Neural cell (in vitro differentiated cells): ENCODE data around the gene TKFC. TPM values are rescaled to one million over a fixed set of nuclear protein-coding genes. Genes with fewer than 3 reads are reported as not detected.

ENCODE experiments used
- H2AFZ ChIP-seq: fragments of 200-600, 300-800 bp; sonication (generic), shearing (Covaris generic); 2 replicates; pipeline ENCODE4 v1.6.0; 2014; ENCODE audit warnings: low read depth, mild to moderate bottlenecking, antibody characterized with exemption, low read length, moderate library complexity
- H3F3A ChIP-seq: fragments of 200-600 bp; shearing (Covaris generic); 2 replicates; pipeline ENCODE4 v1.6.1; 2016; ENCODE audit warnings: mild to moderate bottlenecking, moderate library complexity, mixed read lengths, antibody characterized with exemption, low read length; ENCODE audit not compliant: insufficient read depth, poor library complexity, severe bottlenecking
- H3K27ac ChIP-seq: fragments of 200-600, 300-800 bp; sonication (generic), shearing (Covaris generic); 2 replicates; pipeline ENCODE4 v1.5.1; 2014; ENCODE audit warnings: mild to moderate bottlenecking, low read length, moderate library complexity
- H3K27me3 ChIP-seq: fragments of 300-800, 200-600 bp; sonication (generic), shearing (Covaris generic); 2 replicates; pipeline ENCODE4 v1.6.0; 2014; ENCODE audit warnings: mild to moderate bottlenecking, low read depth, low read length, moderate library complexity; ENCODE audit not compliant: insufficient read depth
- H3K36me3 ChIP-seq: fragments of 300-800, 200-600 bp; sonication (generic), shearing (Covaris generic); 2 replicates; pipeline ENCODE4 v1.5.1; 2014; ENCODE audit warnings: mild to moderate bottlenecking, antibody characterized with exemption, low read length, moderate library complexity; ENCODE audit not compliant: insufficient read depth
- H3K4me2 ChIP-seq: fragments of 300-800, 200-600 bp; sonication (generic), shearing (Covaris generic); 2 replicates; pipeline ENCODE4 v1.6.0; 2014; ENCODE audit warnings: mild to moderate bottlenecking, low read length
- H3K4me3 ChIP-seq: fragments of 300-800, 200-600 bp; sonication (generic), shearing (Covaris generic); 2 replicates; pipeline ENCODE4 v1.5.1; 2014; ENCODE audit warnings: mild to moderate bottlenecking, low read length, moderate library complexity
- H3K79me2 ChIP-seq: fragments of 200-600 bp; shearing (Covaris generic); replicated peaks from 2 replicates; pipeline ENCODE4 v1.6.0; 2014; ENCODE audit warnings: mild to moderate bottlenecking, low read length, moderate library complexity; ENCODE audit not compliant: insufficient read depth
- H3K9ac ChIP-seq: fragments of 300-800, 200-600 bp; sonication (generic), shearing (Covaris generic); 2 replicates; pipeline ENCODE4 v1.6.1; 2016; ENCODE audit warnings: mild to moderate bottlenecking, low read length, mixed read lengths
- H3K9me2 ChIP-seq: fragments of 200-600 bp; shearing (Covaris generic); 2 replicates; pipeline ENCODE4 v1.6.1; 2016; ENCODE audit warnings: mild to moderate bottlenecking, low read length, mixed read lengths; ENCODE audit not compliant: insufficient read depth
- H3K9me3 ChIP-seq: fragments of 200-600, 300-800 bp; sonication (generic), shearing (Covaris generic); 2 replicates; pipeline ENCODE4 v1.6.1; 2016; ENCODE audit warnings: mild to moderate bottlenecking, mixed run types, low read length, moderate library complexity, mixed read lengths
- H4K20me1 ChIP-seq: fragments of 200-600 bp; shearing (Covaris generic); 2 replicates; pipeline ENCODE4 v1.6.1; 2016; ENCODE audit warnings: mild to moderate bottlenecking, mixed run types; ENCODE audit not compliant: insufficient read depth
- CTCF ChIP-seq: fragments of 450-650 bp; IDR thresholded peaks from 2 replicates; pipeline ENCODE4 v1.5.1; 2014; ENCODE audit warnings: antibody characterized with exemption, mild to moderate bottlenecking, moderate library complexity; ENCODE audit not compliant: poor library complexity, severe bottlenecking
- EZH2 ChIP-seq: fragments of 200-600, 300-800 bp; shearing (Covaris generic), sonication (generic); IDR thresholded peaks from 2 replicates; pipeline ENCODE4 v1.6.1; 2014; ENCODE audit warnings: antibody characterized with exemption, low read length, borderline replicate concordance, mild to moderate bottlenecking; ENCODE audit not compliant: insufficient read depth, poor library complexity, severe bottlenecking
- MXI1 ChIP-seq: fragments of 450-650 bp; conservative IDR thresholded peaks from 2 replicates; pipeline ENCODE4 v1.6.1; 2014; ENCODE audit warnings: antibody characterized with exemption, mild to moderate bottlenecking; ENCODE audit not compliant: poor library complexity, severe bottlenecking
- POLR2AphosphoS5 ChIP-seq: IDR thresholded peaks from 2 replicates; pipeline ENCODE4 v1.6.1; 2012
- RAD21 ChIP-seq: fragments of 450-650 bp; conservative IDR thresholded peaks from 2 replicates; pipeline ENCODE4 v1.6.1; 2014; ENCODE audit warnings: antibody characterized with exemption, mild to moderate bottlenecking, moderate library complexity
- REST ChIP-seq: IDR thresholded peaks from 2 replicates; pipeline ENCODE4 v1.6.1; 2012; ENCODE audit warnings: borderline replicate concordance
- SMC3 ChIP-seq: fragments of 450-650 bp; conservative IDR thresholded peaks from 2 replicates; pipeline ENCODE4 v1.6.1; 2014; ENCODE audit warnings: antibody characterized with exemption, mild to moderate bottlenecking, moderate library complexity; ENCODE audit not compliant: poor library complexity
- TAF1 ChIP-seq: IDR thresholded peaks from 2 replicates; pipeline ENCODE4 v1.6.1; 2012; ENCODE audit warnings: low read depth
- polyA plus RNA-seq: library from polyadenylated mRNA; depleted of rRNA; stranded (reverse); fragments of >200 nt; gene quantifications from 2 replicates; pipeline ENCODE4 v1.2.3, GENCODE V29; 2014

Gene TKFC
- polyA plus RNA-seq, 1 donor from 2014 or later: 46.0 TPM

DNA sequence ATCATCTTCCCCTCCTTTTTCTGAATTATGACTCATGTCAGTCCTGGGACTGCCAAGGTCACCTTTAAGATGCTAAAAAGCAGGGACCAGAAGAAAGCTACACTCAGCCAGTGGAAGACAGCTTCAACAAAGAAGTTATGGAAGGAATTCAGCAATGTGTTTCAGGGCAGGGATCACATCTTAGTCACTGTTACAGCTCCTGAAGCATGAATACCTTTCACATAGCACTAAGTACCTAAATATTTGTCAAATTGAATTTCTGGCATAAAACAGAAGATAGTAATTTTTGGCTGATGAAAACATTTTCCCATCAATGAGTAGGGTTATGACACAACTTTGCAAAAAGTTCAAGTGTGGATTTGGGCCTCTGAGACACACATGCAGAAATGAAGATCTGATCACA lies 5.4 kb upstream of the TKFC start:
- Histone ChIP-seq H3K79me2 (peaks cover 56% of the 10 kb centered on the region), H3K36me3 (peaks cover 2% of the 10 kb centered on the region), H4K20me1 (no peaks in the 10 kb centered on the region), H3K9me2 (no peaks in the 10 kb centered on the region), H3K27ac (no peak overlapping the region), H3F3A (no peaks in the 10 kb centered on the region), H3K9me3 (no peaks in the 10 kb centered on the region), H2AFZ (no peak overlapping the region), H3K4me2 (no peak overlapping the region), H3K4me3 (no peak overlapping the region), H3K27me3 (no peaks in the 10 kb centered on the region), H3K9ac (no peak overlapping the region)
- TF ChIP-seq POLR2AphosphoS5: no peak
- TF ChIP-seq EZH2: no peak
- no peak for TF ChIP-seq RAD21
- TF ChIP-seq REST: no peak
- TF ChIP-seq SMC3: no peak

DNA sequence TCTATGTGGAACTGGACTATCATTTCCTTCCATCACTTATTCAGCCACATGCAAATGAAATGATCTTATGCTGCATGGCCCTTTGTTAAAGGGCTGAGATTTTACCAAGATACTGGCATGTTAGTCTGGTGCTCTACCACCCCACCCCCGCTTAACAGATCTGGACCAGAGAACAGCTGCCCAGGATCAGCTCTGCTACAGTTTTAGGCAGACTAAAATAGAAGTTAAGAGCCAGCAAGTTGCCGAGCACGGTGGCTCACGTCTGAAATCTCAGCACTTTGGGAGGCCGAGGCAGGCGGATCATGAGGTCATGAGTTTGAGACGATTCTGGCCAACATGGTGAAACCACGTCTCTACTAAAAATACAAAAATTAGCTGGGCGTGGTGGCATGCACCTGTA lies 4.7 kb upstream of the TKFC start:
- H4K20me1 ChIP-seq: no peaks in the 10 kb centered on the region
- H3K4me3 ChIP-seq: no peak overlapping the region
- H3K9ac ChIP-seq: no peak overlapping the region
- no peak overlapping the region for H3K27ac ChIP-seq
- no peak for TF ChIP-seq SMC3
- no peak for TF ChIP-seq TAF1
- H3K4me2 ChIP-seq: no peak overlapping the region
- no peaks in the 10 kb centered on the region for H3K36me3 ChIP-seq
- H3K9me3 ChIP-seq: no peaks in the 10 kb centered on the region
- H3F3A ChIP-seq: no peaks in the 10 kb centered on the region
- H3K79me2 ChIP-seq: peaks cover 58% of the 10 kb centered on the region
- H2AFZ ChIP-seq: no peak overlapping the region
- H3K9me2 ChIP-seq: no peaks in the 10 kb centered on the region
- H3K27me3 ChIP-seq: no peaks in the 10 kb centered on the region

- Histone ChIP-seq H3K9me2 (no peaks in the 10 kb centered on the region), H2AFZ (no peak overlapping the region), H3K27ac (no peak overlapping the region), H4K20me1 (no peaks in the 10 kb centered on the region), H3K9ac (no peak overlapping the region), H3K9me3 (no peaks in the 10 kb centered on the region), H3K4me2 (no peak overlapping the region), H3F3A (no peaks in the 10 kb centered on the region), H3K27me3 (no peaks in the 10 kb centered on the region), H3K4me3 (no peak overlapping the region), H3K79me2 (peaks cover 58% of the 10 kb centered on the region), H3K36me3 (no peaks in the 10 kb centered on the region)
- no peak for TF ChIP-seq CTCF
- TF ChIP-seq MXI1: no peak
Observed at GRCh38 chr11:61329871-61330270, 3.2 kb upstream of the TKFC start.
